ENCODE data around the gene RGS17. TPM values are rescaled to one million over a fixed set of nuclear protein-coding genes. Genes with fewer than 3 reads are reported as not detected.

Gene RGS17
- total RNA-seq, 1 experiment from 2014 or later: 3.8 TPM

- Histone ChIP-seq H3K36me3 (replicated peaks; ENCODE audit: control insufficient read depth, insufficient read depth, low read length) (no peaks in the 10 kb centered on the region), H3K4me3 (ENCODE audit: insufficient read depth, low read depth, low read length) (no peak overlapping the region), H3K27me3 (ENCODE audit: control insufficient read depth, insufficient read depth, low read length) (no peaks in the 10 kb centered on the region)
- DNase-seq: no peak
Observed at GRCh38 chr6:153083869-153084268, 47.2 kb downstream of the RGS17 start.

GRCh38 chr6:153081914-153082313 lies 49.2 kb downstream of the RGS17 start:
- Histone ChIP-seq H3K27me3 (ENCODE audit: control insufficient read depth, insufficient read depth, low read length) (no peaks in the 10 kb centered on the region), H3K4me3 (ENCODE audit: insufficient read depth, low read depth, low read length) (no peak overlapping the region), H3K36me3 (replicated peaks; ENCODE audit: control insufficient read depth, insufficient read depth, low read length) (no peaks in the 10 kb centered on the region)
- DNase-seq: no peak

- no peak overlapping the region for H3K4me3 ChIP-seq (ENCODE audit: insufficient read depth, low read depth, low read length)
- H3K27me3 ChIP-seq (ENCODE audit: control insufficient read depth, insufficient read depth, low read length): no peaks in the 10 kb centered on the region
- no peaks in the 10 kb centered on the region for H3K36me3 ChIP-seq (replicated peaks; ENCODE audit: control insufficient read depth, insufficient read depth, low read length)
- no peak for DNase-seq
Observed at GRCh38 chr6:153076431-153076830, 54.7 kb downstream of the RGS17 start.

- Histone ChIP-seq H3K4me3 (ENCODE audit: insufficient read depth, low read depth, low read length) (no peak overlapping the region), H3K27me3 (ENCODE audit: control insufficient read depth, insufficient read depth, low read length) (no peaks in the 10 kb centered on the region), H3K36me3 (replicated peaks; ENCODE audit: control insufficient read depth, insufficient read depth, low read length) (no peaks in the 10 kb centered on the region)
- DNase-seq: no peak
Observed at GRCh38 chr6:153074761-153075160, 56.3 kb downstream of the RGS17 start.

- H3K36me3 ChIP-seq (replicated peaks; ENCODE audit: control insufficient read depth, insufficient read depth, low read length): no peaks in the 10 kb centered on the region
- no peak for DNase-seq
- H3K27me3 ChIP-seq (ENCODE audit: control insufficient read depth, insufficient read depth, low read length): no peaks in the 10 kb centered on the region
- H3K4me3 ChIP-seq (ENCODE audit: insufficient read depth, low read depth, low read length): no peak overlapping the region
Observed at GRCh38 chr6:153073841-153074240, 57.2 kb downstream of the RGS17 start.

- no peaks in the 10 kb centered on the region for H3K27me3 ChIP-seq (ENCODE audit: control insufficient read depth, insufficient read depth, low read length)
- no peak overlapping the region for H3K4me3 ChIP-seq (ENCODE audit: insufficient read depth, low read depth, low read length)
- no peak for DNase-seq
- no peaks in the 10 kb centered on the region for H3K36me3 ChIP-seq (replicated peaks; ENCODE audit: control insufficient read depth, insufficient read depth, low read length)
Observed at GRCh38 chr6:153070756-153071155, 60.3 kb downstream of the RGS17 start.

GRCh38 chr6:153069897-153070296 lies 61.2 kb downstream of the RGS17 start:
- no peak for DNase-seq
- Histone ChIP-seq H3K27me3 (ENCODE audit: control insufficient read depth, insufficient read depth, low read length) (no peaks in the 10 kb centered on the region), H3K4me3 (ENCODE audit: insufficient read depth, low read depth, low read length) (no peak overlapping the region), H3K36me3 (replicated peaks; ENCODE audit: control insufficient read depth, insufficient read depth, low read length) (no peaks in the 10 kb centered on the region)

GRCh38 chr6:153065222-153065621 lies 65.9 kb downstream of the RGS17 start:
- Histone ChIP-seq H3K27me3 (ENCODE audit: control insufficient read depth, insufficient read depth, low read length) (no peaks in the 10 kb centered on the region), H3K36me3 (replicated peaks; ENCODE audit: control insufficient read depth, insufficient read depth, low read length) (no peaks in the 10 kb centered on the region), H3K4me3 (ENCODE audit: insufficient read depth, low read depth, low read length) (no peak overlapping the region)
- DNase-seq: no peak

- Histone ChIP-seq H3K27me3 (ENCODE audit: control insufficient read depth, insufficient read depth, low read length) (no peaks in the 10 kb centered on the region), H3K4me3 (ENCODE audit: insufficient read depth, low read depth, low read length) (no peak overlapping the region), H3K36me3 (replicated peaks; ENCODE audit: control insufficient read depth, insufficient read depth, low read length) (no peaks in the 10 kb centered on the region)
- no peak for DNase-seq
Observed at GRCh38 chr6:153063936-153064335, 67.1 kb downstream of the RGS17 start.

- no peak for DNase-seq
- no peaks in the 10 kb centered on the region for H3K27me3 ChIP-seq (ENCODE audit: control insufficient read depth, insufficient read depth, low read length)
- no peaks in the 10 kb centered on the region for H3K36me3 ChIP-seq (replicated peaks; ENCODE audit: control insufficient read depth, insufficient read depth, low read length)
- no peak overlapping the region for H3K4me3 ChIP-seq (ENCODE audit: insufficient read depth, low read depth, low read length)
Observed at GRCh38 chr6:153062516-153062915, 68.6 kb downstream of the RGS17 start.

- no peak for DNase-seq
- Histone ChIP-seq H3K4me3 (ENCODE audit: insufficient read depth, low read depth, low read length) (no peak overlapping the region), H3K27me3 (ENCODE audit: control insufficient read depth, insufficient read depth, low read length) (no peaks in the 10 kb centered on the region), H3K36me3 (replicated peaks; ENCODE audit: control insufficient read depth, insufficient read depth, low read length) (no peaks in the 10 kb centered on the region)
Observed at GRCh38 chr6:153059757-153060156, 71.3 kb downstream of the RGS17 start.

GRCh38 chr6:153059311-153059710 lies 71.8 kb downstream of the RGS17 start:
- no peaks in the 10 kb centered on the region for H3K36me3 ChIP-seq (replicated peaks; ENCODE audit: control insufficient read depth, insufficient read depth, low read length)
- H3K4me3 ChIP-seq (ENCODE audit: insufficient read depth, low read depth, low read length): no peak overlapping the region
- no peak for DNase-seq
- H3K27me3 ChIP-seq (ENCODE audit: control insufficient read depth, insufficient read depth, low read length): no peaks in the 10 kb centered on the region

GRCh38 chr6:153058909-153059308 lies 72.2 kb downstream of the RGS17 start:
- no peak for DNase-seq
- Histone ChIP-seq H3K27me3 (ENCODE audit: control insufficient read depth, insufficient read depth, low read length) (no peaks in the 10 kb centered on the region), H3K4me3 (ENCODE audit: insufficient read depth, low read depth, low read length) (no peak overlapping the region), H3K36me3 (replicated peaks; ENCODE audit: control insufficient read depth, insufficient read depth, low read length) (no peaks in the 10 kb centered on the region)

- no peak for DNase-seq
- Histone ChIP-seq H3K36me3 (replicated peaks; ENCODE audit: control insufficient read depth, insufficient read depth, low read length) (no peaks in the 10 kb centered on the region), H3K4me3 (ENCODE audit: insufficient read depth, low read depth, low read length) (no peak overlapping the region), H3K27me3 (ENCODE audit: control insufficient read depth, insufficient read depth, low read length) (no peaks in the 10 kb centered on the region)
Observed at GRCh38 chr6:153058291-153058690, 72.8 kb downstream of the RGS17 start.

GRCh38 chr6:153056308-153056707 lies 74.8 kb downstream of the RGS17 start:
- no peak for DNase-seq
- H3K27me3 ChIP-seq (ENCODE audit: control insufficient read depth, insufficient read depth, low read length): no peaks in the 10 kb centered on the region
- no peaks in the 10 kb centered on the region for H3K36me3 ChIP-seq (replicated peaks; ENCODE audit: control insufficient read depth, insufficient read depth, low read length)
- H3K4me3 ChIP-seq (ENCODE audit: insufficient read depth, low read depth, low read length): no peak overlapping the region

- Histone ChIP-seq H3K36me3 (replicated peaks; ENCODE audit: control insufficient read depth, insufficient read depth, low read length) (no peaks in the 10 kb centered on the region), H3K27me3 (ENCODE audit: control insufficient read depth, insufficient read depth, low read length) (no peaks in the 10 kb centered on the region), H3K4me3 (ENCODE audit: insufficient read depth, low read depth, low read length) (no peak overlapping the region)
- no peak for DNase-seq
Observed at GRCh38 chr6:153051801-153052200, 79.3 kb downstream of the RGS17 start.
